Body of pancreas (tissue), 4 donors: Measurements from ENCODE around the gene MEP1A. TPM values are rescaled to one million over a fixed set of nuclear protein-coding genes. Genes with fewer than 3 reads are reported as not detected.
"Not testable (repeated sequence)": the region's sequence is repeated elsewhere in the genome, so short reads cannot be mapped to it uniquely, and the experiment has no call there.

ENCODE experiments used
- ATAC-seq: fragments of 150-250 bp; one replicate; pipeline ENCODE4 v1.9.1; 2016
- DNase-seq, 4 donors: peaks; one replicate each; pipeline ENCODE4 v3.0.0-alpha.2; 2019
- H3K27ac ChIP-seq, 4 donors: fragments of 200-600 bp; sonication (generic); 1 replicate in 3 of 4; 2 replicates in 1 of 4; pipeline versions ENCODE4 v1.5.1 to v1.6.1; 2016 to 2019; ENCODE audit warnings: mild to moderate bottlenecking in 1 of 4, mixed read lengths in 1 of 4, moderate library complexity in 1 of 4
- H3K27me3 ChIP-seq, 2 donors: fragments of 200-600 bp; sonication (generic); one replicate each; pipeline ENCODE4 v1.6.0; 2016; ENCODE audit warnings: mild to moderate bottlenecking in 1 of 2
- H3K36me3 ChIP-seq, 2 donors: fragments of 200-600 bp; sonication (generic); replicated peaks in 1 of 2; 2 replicates each; pipeline ENCODE4 v1.5.1; 2016; ENCODE audit warnings: low read depth in 2 of 2; ENCODE audit not compliant: insufficient read depth in 1 of 2
- H3K4me1 ChIP-seq: fragments of 200-600 bp; sonication (generic); one replicate; pipeline ENCODE4 v1.6.0; 2016
- H3K4me3 ChIP-seq, 2 donors: fragments of 200-600 bp; sonication (generic); 1 replicate in 1 of 2; 2 replicates in 1 of 2; pipeline ENCODE4 v1.5.1; 2016 to 2019
- H3K9me3 ChIP-seq, 3 donors: fragments of 200-600 bp; sonication (generic); 1 replicate in 2 of 3; 2 replicates in 1 of 3; pipeline ENCODE4 v1.5.1; 2016
- POLR2A ChIP-seq, 3 donors: fragments of 450-650 bp; IDR thresholded peaks; one replicate each; pipeline ENCODE4 v1.6.1; 2016; ENCODE audit warnings: antibody characterized with exemption in 3 of 3, mild to moderate bottlenecking in 2 of 3
- WGBS, 2 donors: methylation state at CpG; one replicate each; pipeline ENCODE4 v1.1.5; 2017; 5-methylcytosine and 5-hydroxymethylcytosine counted together
- intact Hi-C: fragments of 100-400 bp; cut with DNase I; formaldehyde crosslinking; loops from one replicate; pipeline ENCODE4 v1.15.1; 2023
- total RNA-seq, 2 donors: library from RNA; depleted of rRNA; stranded (reverse); fragments of >200 nt; gene quantifications; one replicate each; pipeline ENCODE4 v1.1.0, GENCODE V29; 2016
- TF ChIP-seq, protein P1 (sequence below), 7 experiments: fragments of 450-650 bp in 4 of 7; fragments of 200-600 bp in 3 of 7; sonication (generic) in 3 of 7; IDR thresholded peaks; one replicate each; pipeline ENCODE4 v1.5.1; 2016 to 2019; ENCODE audit warnings: antibody characterized with exemption in 7 of 7

The MEP1A gene
- total RNA-seq, 2 donors from 2014 or later: not detected

GRCh38 chr6:46855966-46856365 lies 62.8 kb downstream of the MEP1A start:
- H3K4me1 ChIP-seq, intact Hi-C loops, H3K9me3 ChIP-seq, ATAC-seq, H3K27ac ChIP-seq, H3K27me3 ChIP-seq, H3K36me3 ChIP-seq, H3K4me3 ChIP-seq: not testable (repeated sequence)
- TF ChIP-seq, protein P1, sequence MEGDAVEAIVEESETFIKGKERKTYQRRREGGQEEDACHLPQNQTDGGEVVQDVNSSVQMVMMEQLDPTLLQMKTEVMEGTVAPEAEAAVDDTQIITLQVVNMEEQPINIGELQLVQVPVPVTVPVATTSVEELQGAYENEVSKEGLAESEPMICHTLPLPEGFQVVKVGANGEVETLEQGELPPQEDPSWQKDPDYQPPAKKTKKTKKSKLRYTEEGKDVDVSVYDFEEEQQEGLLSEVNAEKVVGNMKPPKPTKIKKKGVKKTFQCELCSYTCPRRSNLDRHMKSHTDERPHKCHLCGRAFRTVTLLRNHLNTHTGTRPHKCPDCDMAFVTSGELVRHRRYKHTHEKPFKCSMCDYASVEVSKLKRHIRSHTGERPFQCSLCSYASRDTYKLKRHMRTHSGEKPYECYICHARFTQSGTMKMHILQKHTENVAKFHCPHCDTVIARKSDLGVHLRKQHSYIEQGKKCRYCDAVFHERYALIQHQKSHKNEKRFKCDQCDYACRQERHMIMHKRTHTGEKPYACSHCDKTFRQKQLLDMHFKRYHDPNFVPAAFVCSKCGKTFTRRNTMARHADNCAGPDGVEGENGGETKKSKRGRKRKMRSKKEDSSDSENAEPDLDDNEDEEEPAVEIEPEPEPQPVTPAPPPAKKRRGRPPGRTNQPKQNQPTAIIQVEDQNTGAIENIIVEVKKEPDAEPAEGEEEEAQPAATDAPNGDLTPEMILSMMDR (IDR thresholded peaks at IDR 0.05): peak; percentile 42 to 63 (median 50)
- DNase-seq: peak; percentile 37 to 66 (median 47)
- WGBS, 2 donors: 11 to 29% methylated on average over 1 of the region's 1 CpG

DNA sequence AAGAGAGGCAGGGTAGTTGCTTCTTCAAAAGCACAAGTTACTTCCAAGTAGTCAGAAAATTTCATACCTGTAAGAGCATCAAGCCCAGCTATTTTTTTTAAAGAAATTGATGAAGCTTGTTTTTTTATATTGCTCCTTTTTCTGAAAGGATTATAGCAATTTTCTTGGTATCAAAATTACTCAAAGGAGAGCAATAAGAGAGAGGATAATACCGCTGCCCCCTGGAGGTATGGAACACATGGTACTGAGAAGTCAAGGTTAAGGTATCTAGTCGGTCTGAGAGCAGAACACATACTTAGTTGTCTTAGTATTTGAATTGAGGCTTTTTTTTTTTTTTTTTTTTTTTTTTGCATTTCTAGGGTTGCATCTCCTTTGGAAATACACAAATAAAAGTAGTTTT lies 69.2 kb downstream of the MEP1A start:
- no peak for ATAC-seq
- no peak for DNase-seq
- TF ChIP-seq, protein P1 (IDR thresholded peaks at IDR 0.05): no peak
- no peak for TF ChIP-seq POLR2A (IDR thresholded peaks at IDR 0.05)
- H3K4me1 ChIP-seq: no peaks in the 10 kb centered on the region
- WGBS, 2 donors: 56 to 57% methylated on average over 2 of the region's 2 CpGs
- no peaks in the 10 kb centered on the region for H3K27me3 ChIP-seq
- H3K4me3 ChIP-seq: no peak overlapping the region
- no peak overlapping the region for H3K27ac ChIP-seq
- no peaks in the 10 kb centered on the region for H3K36me3 ChIP-seq
- intact Hi-C loops: loop anchor here (10.0 kb wide), 1 partner anchor 132 kb away; no protein-coding TSS in a partner anchor
- no peaks in the 10 kb centered on the region for H3K9me3 ChIP-seq

GRCh38 chr6:46863791-46864190 lies 70.6 kb downstream of the MEP1A start:
- ATAC-seq (no peak), DNase-seq (no peak)
- WGBS, 2 donors: 58 to 61% methylated on average over 3 of the region's 3 CpGs
- Histone ChIP-seq H3K4me3 (no peak overlapping the region), H3K27me3 (no peaks in the 10 kb centered on the region), H3K27ac (no peak overlapping the region), H3K9me3 (no peaks in the 10 kb centered on the region), H3K36me3 (no peaks in the 10 kb centered on the region), H3K4me1 (no peaks in the 10 kb centered on the region)
- intact Hi-C loops: loop anchor here (10.0 kb wide), 1 partner anchor 131 kb away; no protein-coding TSS in a partner anchor
- no peak for TF ChIP-seq POLR2A (IDR thresholded peaks at IDR 0.05)
- TF ChIP-seq, protein P1 (IDR thresholded peaks at IDR 0.05): no peak

- DNase-seq (no peak), ATAC-seq (no peak)
- H3K36me3 ChIP-seq: no peaks in the 10 kb centered on the region
- H3K27ac ChIP-seq: no peak overlapping the region
- TF ChIP-seq, protein P1 (IDR thresholded peaks at IDR 0.05): no peak
- no peak for TF ChIP-seq POLR2A (IDR thresholded peaks at IDR 0.05)
- 73 to 76% methylated on average over 2 of the region's 2 CpGs for WGBS, 2 donors
- no peak overlapping the region for H3K4me3 ChIP-seq
- no peaks in the 10 kb centered on the region for H3K4me1 ChIP-seq
- no peaks in the 10 kb centered on the region for H3K27me3 ChIP-seq
- no peaks in the 10 kb centered on the region for H3K9me3 ChIP-seq
- intact Hi-C loops: loop anchor here (10.0 kb wide), 1 partner anchor 130 kb away; no protein-coding TSS in a partner anchor
These were observed 72.0 kb downstream of the MEP1A start for GRCh38 chr6:46865221-46865620.

DNA sequence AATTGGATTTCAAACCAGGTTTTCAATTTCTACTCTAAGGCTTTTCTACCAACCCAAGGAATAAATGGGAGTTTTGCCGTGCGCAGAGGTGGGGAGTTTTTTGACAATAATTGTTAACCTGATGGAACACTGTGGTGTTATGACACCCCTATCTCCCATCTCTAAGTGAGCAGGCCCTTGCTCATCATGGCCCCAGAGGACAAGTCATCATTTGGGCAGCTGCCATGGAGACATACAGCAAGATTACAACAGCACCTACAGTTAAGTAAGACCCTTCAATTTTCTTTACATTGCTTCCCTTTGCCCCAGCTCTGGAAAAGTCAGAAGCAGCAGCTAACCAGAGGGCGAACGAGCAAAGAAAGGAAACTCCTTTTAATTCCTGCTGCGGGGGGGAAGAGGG lies 74.2 kb downstream of the MEP1A start:
- Histone ChIP-seq H3K4me3 (no peak overlapping the region), H3K27ac (no peak overlapping the region), H3K4me1 (no peaks in the 10 kb centered on the region), H3K9me3 (no peaks in the 10 kb centered on the region), H3K36me3 (no peaks in the 10 kb centered on the region), H3K27me3 (no peaks in the 10 kb centered on the region)
- intact Hi-C loops: loop anchor here (10.0 kb wide), 1 partner anchor 127 kb away; no protein-coding TSS in a partner anchor
- ATAC-seq: no peak
- WGBS, 2 donors: 77% methylated on average over 5 of the region's 5 CpGs
- no peak for DNase-seq
- TF ChIP-seq POLR2A (IDR thresholded peaks at IDR 0.05): no peak
- TF ChIP-seq, protein P1 (IDR thresholded peaks at IDR 0.05): no peak
